Bronchus fibroblast of lung (primary cell): Measurements from ENCODE around the gene HS6ST3. TPM values are rescaled to one million over a fixed set of nuclear protein-coding genes. Genes with fewer than 3 reads are reported as not detected.

Experiments used
- total RNA-seq: library from RNA; depleted of rRNA; stranded (reverse); fragments of >200 nt; gene quantifications from 2 replicates; pipeline ENCODE4 v1.2.3, GENCODE V29; 2015

Gene HS6ST3
- total RNA-seq = under 0.01 TPM in 2 replicates

GRCh38 chr13:96089749-96090239, at the start of gene HS6ST3:
HS6ST3 (plus strand) TSS chr13:96090107.

GRCh38 chr13:96053003-96053703, 36.8 kb upstream of the HS6ST3 start, which contains the start of gene UGGT2:
UGGT2 (minus strand) TSS chr13:96053401; CDS start chr13:96053312, 89 bp downstream.

Other genes with a start within 250 kb of the HS6ST3 start
- gene UGGT2, start 36.7 kb upstream of the HS6ST3 start, total RNA-seq = 16.1 and 30.4 TPM in 2 replicates